ENCODE results near the gene CNGB1.

Gene CNGB1

DNA sequence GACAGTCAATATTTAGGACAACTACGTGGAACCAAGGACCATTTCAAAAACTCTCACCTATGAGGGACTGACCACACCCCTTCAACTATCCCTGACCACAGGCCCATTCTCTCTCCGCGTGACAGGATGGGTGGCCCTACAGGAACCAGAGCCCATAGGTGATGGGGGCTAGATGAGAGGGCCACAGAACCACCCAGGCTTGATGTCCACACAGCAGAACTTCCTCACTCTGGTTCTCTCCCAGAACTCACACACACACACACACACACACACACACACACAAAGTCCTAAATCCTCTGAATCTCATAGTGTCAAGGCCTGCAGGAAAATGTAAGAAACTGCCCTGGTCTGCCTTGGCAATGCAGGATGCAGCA is 28.1 kb upstream of the CNGB1 start:
- no peak for TF ChIP-seq CTCF (IDR thresholded peaks at IDR 0.05; ENCODE audit: unreplicated experiment in 3 of 3)
- peaks cover 13% of the 10 kb centered on the region for H3K4me1 Mint-ChIP-seq
- no peaks in the 10 kb centered on the region for H3K9me3 Mint-ChIP-seq
- no peaks in the 10 kb centered on the region for H3K27me3 Mint-ChIP-seq (ENCODE audit: low read depth)
- H3K27ac Mint-ChIP-seq: peak overlapping the region; percentile 20 to 89 (median 76)
- H3K4me3 Mint-ChIP-seq: peak overlapping the region; percentile 78 to 91 (median 90)
- peaks cover 18% of the 10 kb centered on the region for H3K36me3 Mint-ChIP-seq (ENCODE audit: low read depth)

DNA sequence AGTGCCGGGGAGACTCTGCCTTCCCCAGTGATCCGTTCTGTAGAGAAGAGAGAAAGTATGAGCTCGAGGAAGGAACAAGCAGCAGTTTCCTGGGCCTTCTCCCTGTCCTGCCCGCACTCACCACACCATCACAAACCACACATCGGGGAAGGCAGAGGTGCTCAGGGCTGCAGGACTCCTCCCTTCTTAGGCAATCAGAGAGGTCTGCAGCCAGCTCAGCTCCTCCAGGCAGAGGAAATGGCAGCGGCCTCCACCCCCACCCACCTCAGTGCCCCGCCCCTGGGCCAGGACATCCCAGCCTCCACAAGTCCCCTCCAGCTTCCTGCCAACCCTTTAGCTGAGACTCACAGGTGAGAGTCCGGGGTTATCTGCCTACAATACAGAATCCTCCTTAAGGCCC is 27.6 kb upstream of the CNGB1 start:
- Mint-ChIP-seq H3K9me3 (no peaks in the 10 kb centered on the region), H3K4me1 (peaks cover 13% of the 10 kb centered on the region)

GRCh38 chr16:57997528-57998265 is 26.8 kb upstream of the CNGB1 start:
- H3K27me3 Mint-ChIP-seq (ENCODE audit: low read depth): no peaks in the 10 kb centered on the region
- H3K9me3 Mint-ChIP-seq: no peaks in the 10 kb centered on the region
- H3K4me1 Mint-ChIP-seq: peaks cover 13% of the 10 kb centered on the region
- H3K27ac Mint-ChIP-seq: no peak overlapping the region
- H3K36me3 Mint-ChIP-seq (ENCODE audit: low read depth): peaks cover 18% of the 10 kb centered on the region
- no peak for TF ChIP-seq CTCF (IDR thresholded peaks at IDR 0.05; ENCODE audit: unreplicated experiment in 3 of 3)
- H3K4me3 Mint-ChIP-seq: peak overlapping the region; percentile 60 to 81 (median 78)

More for the DNA sequence above, 27.6 kb upstream of the CNGB1 start:
- Mint-ChIP-seq H3K36me3 (ENCODE audit: low read depth) (peaks cover 18% of the 10 kb centered on the region), H3K27me3 (ENCODE audit: low read depth) (no peaks in the 10 kb centered on the region), H3K27ac (no peak overlapping the region), H3K4me3 (peak overlapping the region; percentile 78 to 91 (median 90))
- no peak for TF ChIP-seq CTCF (IDR thresholded peaks at IDR 0.05; ENCODE audit: unreplicated experiment in 3 of 3)

DNA sequence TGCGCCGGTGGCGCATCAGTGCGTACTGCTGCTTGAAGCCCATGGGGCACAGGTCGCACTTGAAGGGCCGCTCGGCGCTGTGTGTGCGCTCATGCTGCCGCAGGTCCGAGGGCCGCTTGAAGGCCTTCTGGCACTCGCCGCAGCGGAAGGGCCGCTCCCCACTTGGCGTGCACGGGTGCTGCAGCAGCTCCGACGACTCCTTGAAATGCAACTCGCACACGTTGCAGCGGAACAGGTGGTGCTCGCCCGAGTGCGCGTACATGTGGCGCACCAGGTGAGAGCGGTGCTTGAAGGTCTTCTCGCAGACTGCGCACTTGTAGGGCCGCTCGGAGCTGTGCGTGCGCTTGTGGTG is 26.2 kb upstream of the CNGB1 start:
- peaks cover 13% of the 10 kb centered on the region for H3K4me1 Mint-ChIP-seq
- peaks cover 18% of the 10 kb centered on the region for H3K36me3 Mint-ChIP-seq (ENCODE audit: low read depth)
- no peak for TF ChIP-seq CTCF (IDR thresholded peaks at IDR 0.05; ENCODE audit: unreplicated experiment in 3 of 3)
- H3K27ac Mint-ChIP-seq: no peak overlapping the region
- no peaks in the 10 kb centered on the region for H3K9me3 Mint-ChIP-seq
- H3K27me3 Mint-ChIP-seq (ENCODE audit: low read depth): no peaks in the 10 kb centered on the region
- peak overlapping the region; percentile 60 to 68 (median 60) for H3K4me3 Mint-ChIP-seq

DNA sequence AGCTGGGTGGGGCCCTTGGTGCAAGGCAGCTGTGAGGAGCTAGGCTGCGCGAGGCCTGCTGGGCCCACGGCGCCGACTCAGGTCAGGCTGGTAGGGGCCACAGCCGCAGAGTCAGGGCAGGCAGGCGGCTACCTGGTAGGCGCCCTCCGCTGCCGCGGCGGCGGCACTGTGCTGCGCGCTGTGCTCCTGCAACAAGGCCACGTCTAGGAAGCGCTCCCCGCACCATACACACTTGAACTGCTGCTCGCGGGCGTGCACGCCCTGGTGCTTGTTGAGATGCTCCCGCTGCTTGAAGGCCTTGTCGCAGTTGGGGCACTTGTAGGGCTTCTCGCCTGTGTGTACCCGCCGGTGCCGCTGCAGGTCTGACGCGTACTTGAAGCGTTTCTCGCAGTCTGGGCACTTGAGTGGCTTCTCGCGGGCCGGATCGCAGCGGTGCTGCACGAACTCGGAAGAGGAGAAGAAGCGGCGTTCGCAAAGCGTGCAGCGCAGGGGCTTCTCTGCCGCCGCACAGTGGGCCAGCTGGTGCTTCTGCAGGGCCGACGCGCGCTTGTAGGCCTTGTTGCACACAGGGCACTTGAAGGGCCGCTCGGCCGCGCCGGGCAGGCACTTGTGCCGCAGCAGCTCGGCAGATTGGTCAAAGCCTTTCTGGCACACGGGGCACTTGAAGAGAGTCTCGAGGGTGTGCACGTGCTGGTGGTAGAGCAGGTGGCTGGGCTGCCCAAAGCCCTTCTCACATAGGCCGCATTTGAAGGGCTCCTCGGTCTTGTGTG is 25.7 kb upstream of the CNGB1 start:
- no peak for TF ChIP-seq CTCF (IDR thresholded peaks at IDR 0.05; ENCODE audit: unreplicated experiment in 3 of 3)
- Mint-ChIP-seq H3K4me1 (peaks cover 13% of the 10 kb centered on the region), H3K4me3 (no peak overlapping the region), H3K36me3 (ENCODE audit: low read depth) (peaks cover 18% of the 10 kb centered on the region), H3K27me3 (ENCODE audit: low read depth) (no peaks in the 10 kb centered on the region), H3K27ac (no peak overlapping the region), H3K9me3 (no peaks in the 10 kb centered on the region)

All from nephron (organoid).